K562 (cell line): Measurements from ENCODE around the gene URGCP.

Experiments used
- CEBPB ChIP-seq: fragments of 450-650 bp; IDR thresholded peaks from 2 replicates; pipeline ENCODE4 v1.6.1; 2016; ENCODE audit warnings: missing genetic modification characterization, missing compliant biosample characterization
- KAT7 ChIP-seq: sonication (generic); formaldehyde crosslinking; IDR thresholded peaks from 2 replicates; pipeline ENCODE4 v1.8.0; 2022; ENCODE audit warnings: missing genetic modification reagents, mild to moderate bottlenecking, borderline replicate concordance
- MXD1 ChIP-seq: fragments of 250-450 bp; sonication (Bioruptor Pico); IDR thresholded peaks from 2 replicates; pipeline ENCODE4 v1.8.0; 2021; ENCODE audit warnings: borderline replicate concordance, mild to moderate bottlenecking, moderate library complexity; ENCODE audit not compliant: poor library complexity, severe bottlenecking
- ZHX1 ChIP-seq: fragments of 150-350 bp; conservative IDR thresholded peaks from 2 replicates; pipeline ENCODE4 v1.6.1; 2014; ENCODE audit warnings: low read length

- TF ChIP-seq MXD1 (CRISPR knock-in tag) (no peak), KAT7 (CRISPR knock-in tag) (no peak), ZHX1 (no peak), CEBPB (tag) (no peak)
These were observed 37.8 kb downstream of the URGCP start for GRCh38 chr7:43868681-43869005.
